LHCN-M2 (cell line): ENCODE measurements around the gene C1QTNF6. TPM values are rescaled to one million over a fixed set of nuclear protein-coding genes. Genes with fewer than 3 reads are reported as not detected.
A peak's percentile ranks its signal among the peaks of the same experiment; 100 is the strongest.

Source experiments
- DNase-seq: peaks from one replicate; pipeline ENCODE4 v3.0.0-alpha.2; 2012; ENCODE audit warnings: low read depth
- total RNA-seq: library from RNA; depleted of rRNA; stranded (reverse); fragments of >200 nt; gene quantifications from 2 replicates; pipeline ENCODE4 v1.2.3, GENCODE V29; 2014

The C1QTNF6 gene
- total RNA-seq, 1 experiment from 2014 or later = 3.2 TPM

- no peak for DNase-seq
Observed at GRCh38 chr22:37162221-37163095, 25.6 kb downstream of the C1QTNF6 start.

- DNase-seq = peak; percentile 20
Observed at GRCh38 chr22:37161443-37161842, 26.6 kb downstream of the C1QTNF6 start.

DNA sequence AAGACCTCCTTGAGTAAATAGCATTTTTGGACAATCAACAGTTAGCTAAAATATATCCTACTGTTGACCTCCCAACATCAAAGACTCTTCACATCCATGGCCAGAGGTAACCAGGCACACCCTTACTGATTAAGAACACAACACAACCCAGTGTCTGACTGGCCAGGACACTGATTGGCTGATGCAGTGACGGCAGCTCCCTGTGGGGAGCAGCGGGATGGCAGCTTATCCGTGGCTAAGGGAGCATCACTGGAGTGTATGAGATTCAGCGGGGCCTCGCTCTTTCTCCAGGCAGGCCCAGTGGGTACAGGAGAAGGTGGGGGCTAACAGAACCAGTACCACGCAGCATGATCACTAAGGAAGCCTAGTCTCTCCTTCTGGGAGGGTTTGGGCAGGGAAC is 28.0 kb downstream of the C1QTNF6 start:
- no peak for DNase-seq

- DNase-seq = no peak
Observed at GRCh38 chr22:37158963-37159290, 29.1 kb downstream of the C1QTNF6 start.

- no peak for DNase-seq
Observed at GRCh38 chr22:37157516-37158285, 30.3 kb downstream of the C1QTNF6 start.

GRCh38 chr22:37156686-37157435 is 31.2 kb downstream of the C1QTNF6 start:
- DNase-seq = no peak

DNA sequence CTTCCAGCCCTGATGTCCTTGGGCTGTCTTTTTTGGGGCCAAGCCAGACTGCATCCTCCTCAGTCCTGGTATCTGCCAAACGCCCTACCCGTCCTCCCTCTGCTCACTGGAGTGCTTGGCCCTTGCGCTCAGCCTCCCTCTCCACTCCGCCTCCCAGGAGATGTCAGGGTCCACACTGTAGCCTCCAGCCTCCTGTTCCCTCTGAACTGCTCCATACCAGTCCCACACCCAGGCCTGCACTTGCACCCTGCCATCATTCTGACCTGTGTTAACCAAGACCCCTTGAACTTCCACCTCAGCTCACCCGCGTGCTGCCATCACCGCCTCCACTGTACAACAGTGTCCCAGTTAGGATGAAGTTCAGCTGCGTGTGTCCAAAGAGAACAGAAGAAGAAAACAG is 32.1 kb downstream of the C1QTNF6 start:
- no peak for DNase-seq

- DNase-seq = no peak
Observed at GRCh38 chr22:37154925-37155712, 32.9 kb downstream of the C1QTNF6 start.

- no peak for DNase-seq
Observed at GRCh38 chr22:37153901-37154300, 34.1 kb downstream of the C1QTNF6 start.

GRCh38 chr22:37151401-37151800 is 36.6 kb downstream of the C1QTNF6 start:
- DNase-seq = no peak

DNA sequence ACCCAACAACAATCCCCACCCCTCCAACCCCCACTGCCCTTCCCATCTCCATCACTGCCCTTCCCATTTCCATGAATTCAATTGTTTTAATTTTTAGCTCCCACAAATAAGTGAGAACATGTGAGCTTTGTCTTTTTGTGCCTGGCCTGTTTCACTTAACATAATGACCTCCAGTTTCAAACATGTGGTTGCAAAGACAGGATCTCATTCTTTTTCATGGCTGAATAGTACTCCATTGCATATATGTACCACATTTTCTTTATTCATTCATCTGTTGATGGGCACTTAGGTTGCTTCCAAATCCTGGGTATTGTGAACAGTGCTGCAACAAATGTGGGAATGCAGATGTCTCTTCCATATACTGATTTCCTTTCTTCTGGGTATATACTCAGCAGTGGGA is 37.3 kb downstream of the C1QTNF6 start:
- no peak for DNase-seq

GRCh38 chr22:37148742-37149665 is 39.0 kb downstream of the C1QTNF6 start:
- no peak for DNase-seq

GRCh38 chr22:37148031-37148651 is 39.9 kb downstream of the C1QTNF6 start:
- DNase-seq = no peak

- no peak for DNase-seq
Observed at GRCh38 chr22:37147186-37147990, 40.7 kb downstream of the C1QTNF6 start.

DNA sequence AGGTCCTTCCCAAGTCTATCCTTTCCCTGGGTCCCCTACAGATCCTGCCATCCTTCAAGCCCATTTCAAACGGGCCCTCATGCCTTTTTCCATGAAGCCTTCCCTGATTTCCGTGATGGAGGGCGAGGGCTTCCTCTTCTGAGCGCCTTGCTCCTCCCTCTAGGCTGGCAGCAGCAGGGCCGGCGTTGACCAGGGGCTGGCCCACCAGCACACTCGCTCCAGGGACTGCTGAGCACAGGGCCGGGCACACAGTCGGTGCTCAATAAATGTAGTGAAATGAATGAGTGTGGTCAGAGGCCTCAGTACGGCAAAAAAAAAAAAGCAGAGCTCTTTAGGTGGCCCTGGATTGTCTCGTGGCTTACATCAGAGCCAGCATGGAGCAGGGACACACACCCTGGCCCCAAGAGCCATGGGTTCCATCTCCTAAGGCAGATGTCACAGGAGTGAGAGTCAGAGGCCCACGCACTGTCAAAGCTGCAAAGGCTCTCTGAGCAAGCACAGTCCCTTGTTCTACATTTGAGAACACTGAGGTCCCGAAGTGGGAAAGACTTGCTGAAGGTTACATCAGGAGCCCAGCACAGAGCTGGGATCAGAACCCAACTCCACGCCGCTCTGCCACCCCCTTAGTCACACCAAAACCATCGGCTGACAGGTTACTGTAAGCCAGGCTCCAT is 41.4 kb downstream of the C1QTNF6 start:
- DNase-seq = no peak

DNA sequence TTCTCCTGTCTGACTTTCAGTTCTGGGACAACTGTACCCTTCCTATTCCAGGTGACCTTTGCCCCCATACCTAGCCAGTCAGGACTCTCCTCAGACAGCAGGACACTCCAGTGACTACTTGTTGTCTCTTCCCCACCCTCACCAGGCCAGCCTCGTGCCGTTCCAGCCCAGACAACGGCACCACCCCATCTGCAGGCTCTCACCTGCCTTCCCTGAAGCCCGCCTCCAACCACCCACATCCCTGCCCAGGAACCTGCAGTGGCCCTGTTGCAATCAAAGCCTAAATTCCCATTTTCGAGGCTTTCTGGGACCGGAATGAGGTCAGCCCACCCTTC is 42.0 kb downstream of the C1QTNF6 start:
- no peak for DNase-seq

DNA sequence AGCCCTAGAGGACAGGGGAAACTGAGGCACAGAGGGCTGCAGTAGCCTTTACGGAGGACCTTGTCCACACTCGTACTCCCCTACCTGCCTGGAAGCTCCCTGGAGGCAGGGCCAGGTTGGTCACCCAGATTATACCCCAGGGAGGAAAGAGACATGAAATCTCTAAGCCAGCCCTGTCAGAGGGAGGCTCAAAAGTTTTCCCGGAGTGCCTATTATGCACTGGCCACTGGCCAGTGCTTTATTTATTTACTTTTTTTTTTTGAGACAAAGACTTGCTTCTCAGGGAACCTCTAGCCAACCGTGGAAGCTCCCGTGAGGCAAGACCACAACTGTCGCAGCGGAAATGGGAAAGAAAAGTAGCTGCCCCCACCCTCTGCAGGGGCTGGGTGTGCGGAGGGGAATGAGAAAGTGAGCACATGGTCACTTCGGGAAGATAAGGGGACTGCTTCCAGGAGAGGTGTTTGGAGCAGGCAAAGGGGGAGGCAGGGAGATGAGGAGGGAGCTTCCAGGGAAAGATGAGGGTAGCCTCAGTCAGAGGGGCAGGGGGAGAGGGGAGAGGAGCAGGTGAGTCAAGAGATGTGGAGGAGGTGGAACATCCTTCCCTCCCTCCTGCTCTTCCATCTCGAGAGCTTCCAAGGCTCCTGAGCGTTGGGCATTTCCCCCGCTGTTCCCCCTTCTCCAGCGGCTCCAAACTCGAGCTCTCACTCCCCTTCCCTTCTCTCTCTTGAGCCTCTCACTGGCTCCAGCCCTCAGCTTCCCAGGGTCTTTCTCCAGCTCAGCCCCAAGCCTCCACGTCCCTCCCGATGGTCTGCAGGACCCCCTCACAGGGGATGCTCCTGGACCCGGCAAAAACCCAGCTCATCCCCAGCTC is 42.6 kb downstream of the C1QTNF6 start:
- DNase-seq = no peak

DNA sequence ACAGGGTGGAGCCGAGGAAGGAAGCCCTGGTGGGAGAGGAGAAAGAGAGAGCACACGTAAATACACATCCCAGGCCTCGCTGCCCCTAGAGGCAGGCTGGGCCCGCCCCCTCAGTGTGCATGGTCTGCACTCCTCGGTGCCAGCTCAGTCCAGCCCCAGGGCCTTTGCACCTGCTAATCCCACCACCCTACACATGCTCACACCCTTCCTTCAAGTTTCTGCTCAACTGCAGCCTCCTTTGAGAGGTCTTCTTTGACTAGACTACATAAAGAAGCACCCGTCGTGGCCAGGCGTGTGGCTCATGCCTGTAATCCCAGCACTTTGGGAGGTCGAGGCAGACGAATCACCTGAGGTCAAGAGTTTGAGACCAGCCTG is 43.9 kb downstream of the C1QTNF6 start:
- DNase-seq = no peak
